ENCODE data around the gene WNT11.
A peak's percentile ranks its signal among the peaks of the same experiment; 100 is the strongest.

The WNT11 gene

GRCh38 chr11:76206327-76207081 lies at the start of gene WNT11:
WNT11 (minus strand) TSS chr11:76206502; CDS start chr11:76206407, 95 bp downstream.
- DNase-seq, result peak; percentile 14

- peak; percentile 8 for DNase-seq
Observed at GRCh38 chr11:76253416-76253815, 47.1 kb upstream of the WNT11 start.

GRCh38 chr11:76252631-76253070 lies 46.3 kb upstream of the WNT11 start:
- peak; percentile 16 for DNase-seq

- no peak for DNase-seq
Observed at GRCh38 chr11:76251576-76251975, 45.3 kb upstream of the WNT11 start.

GRCh38 chr11:76251226-76251575 lies 44.9 kb upstream of the WNT11 start:
- no peak for DNase-seq

GRCh38 chr11:76250520-76251225 lies 44.4 kb upstream of the WNT11 start:
- DNase-seq, result no peak

GRCh38 chr11:76249195-76249741 lies 43.0 kb upstream of the WNT11 start:
- DNase-seq, result no peak

- DNase-seq, result no peak
Observed at GRCh38 chr11:76248210-76248609, 41.9 kb upstream of the WNT11 start.

GRCh38 chr11:76247091-76247490 lies 40.8 kb upstream of the WNT11 start:
- no peak for DNase-seq

GRCh38 chr11:76246271-76246933 lies 40.1 kb upstream of the WNT11 start:
- DNase-seq, result no peak

- no peak for DNase-seq
Observed at GRCh38 chr11:76245720-76246119, 39.4 kb upstream of the WNT11 start.

GRCh38 chr11:76244316-76244851 lies 38.1 kb upstream of the WNT11 start:
- no peak for DNase-seq

- no peak for DNase-seq
Observed at GRCh38 chr11:76243957-76244285, 37.6 kb upstream of the WNT11 start.

- no peak for DNase-seq
Observed at GRCh38 chr11:76243193-76243956, 37.1 kb upstream of the WNT11 start.

- no peak for DNase-seq
Observed at GRCh38 chr11:76242004-76242779, 35.9 kb upstream of the WNT11 start.

GRCh38 chr11:76241243-76242000 lies 35.1 kb upstream of the WNT11 start:
- no peak for DNase-seq

GRCh38 chr11:76240666-76241065 lies 34.4 kb upstream of the WNT11 start:
- DNase-seq, result no peak

- DNase-seq, result no peak
Observed at GRCh38 chr11:76240161-76240540, 33.8 kb upstream of the WNT11 start.

GRCh38 chr11:76239483-76240160 lies 33.3 kb upstream of the WNT11 start:
- DNase-seq, result no peak

GRCh38 chr11:76238551-76238950 lies 32.2 kb upstream of the WNT11 start:
- no peak for DNase-seq

- no peak for DNase-seq
Observed at GRCh38 chr11:76237914-76238313, 31.6 kb upstream of the WNT11 start.
